SK-N-MC (cell line): ENCODE measurements around the gene EIF3F.

Experiments
- DNase-seq: peaks from one replicate; pipeline ENCODE4 v3.0.0-alpha.2; 2011; ENCODE audit warnings: low read depth, low spot score
- H3K27ac ChIP-seq: fragments of 200-600 bp; sonication (generic); 2 replicates; pipeline ENCODE4 v1.5.1; 2016; ENCODE audit warnings: mixed run types
- H3K36me3 ChIP-seq: fragments of 200-600 bp; sonication (generic); 2 replicates; pipeline ENCODE4 v1.6.1; 2017; ENCODE audit warnings: antibody characterized with exemption, low read length, mixed read lengths; ENCODE audit not compliant: insufficient read depth
- H3K4me3 ChIP-seq: fragments of 200-600 bp; sonication (generic); 2 replicates; pipeline ENCODE4 v1.5.1; 2016
- H3K9ac ChIP-seq: fragments of 200-600 bp; sonication (generic); 2 replicates; pipeline ENCODE4 v1.8.0; 2017; ENCODE audit warnings: mixed run types, mixed read lengths; ENCODE audit not compliant: insufficient read length
- H3K9me3 ChIP-seq: fragments of 200-600 bp; sonication (generic); 2 replicates; pipeline ENCODE4 v1.6.1; 2017; ENCODE audit warnings: low read depth, mild to moderate bottlenecking, antibody characterized with exemption, low read length, moderate library complexity, mixed read lengths
- EZH2 ChIP-seq: fragments of 200-600 bp; sonication (generic); IDR thresholded peaks from one replicate; pipeline ENCODE4 v1.6.1; 2017; ENCODE audit warnings: antibody characterized with exemption
- FOXP2 ChIP-seq: optimal IDR thresholded peaks from 2 replicates; pipeline ENCODE3; 2011; ENCODE audit warnings: mild to moderate bottlenecking, moderate library complexity; ENCODE audit not compliant: insufficient read depth; ENCODE audit errors: extremely low read length, control extremely low read depth
- POLR2AphosphoS5 ChIP-seq: IDR thresholded peaks from 2 replicates; pipeline ENCODE4 v1.6.1; 2012; ENCODE audit warnings: mild to moderate bottlenecking, low read depth, low read length, borderline replicate concordance

EIF3F gene

DNA sequence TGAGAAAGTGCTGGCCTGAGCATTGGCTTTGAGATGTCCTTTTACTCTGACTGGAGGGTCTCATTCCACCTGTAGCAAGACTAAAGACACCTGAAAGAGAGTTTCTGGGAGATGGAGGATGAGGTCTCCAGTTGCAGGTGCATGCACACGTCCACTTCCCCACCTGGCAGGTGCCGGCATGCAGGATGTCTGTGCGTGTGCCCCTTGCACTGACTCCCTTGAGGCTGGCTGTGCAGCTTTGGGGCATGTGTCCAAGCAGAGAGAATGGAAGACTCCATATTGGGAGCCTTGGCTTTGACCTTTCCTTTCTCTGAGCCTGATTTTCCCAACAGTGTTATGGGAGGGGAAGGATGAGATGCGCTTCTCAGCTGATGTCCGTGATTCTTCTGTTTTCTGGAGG, 49.8 kb downstream of the EIF3F start:
- Histone ChIP-seq H3K9me3 (no peaks in the 10 kb centered on the region), H3K36me3 (no peaks in the 10 kb centered on the region), H3K4me3 (no peak overlapping the region), H3K27ac (no peak overlapping the region), H3K9ac (no peak overlapping the region)
- DNase-seq = no peak
- TF ChIP-seq EZH2 (no peak), FOXP2 (no peak), POLR2AphosphoS5 (no peak)

DNA sequence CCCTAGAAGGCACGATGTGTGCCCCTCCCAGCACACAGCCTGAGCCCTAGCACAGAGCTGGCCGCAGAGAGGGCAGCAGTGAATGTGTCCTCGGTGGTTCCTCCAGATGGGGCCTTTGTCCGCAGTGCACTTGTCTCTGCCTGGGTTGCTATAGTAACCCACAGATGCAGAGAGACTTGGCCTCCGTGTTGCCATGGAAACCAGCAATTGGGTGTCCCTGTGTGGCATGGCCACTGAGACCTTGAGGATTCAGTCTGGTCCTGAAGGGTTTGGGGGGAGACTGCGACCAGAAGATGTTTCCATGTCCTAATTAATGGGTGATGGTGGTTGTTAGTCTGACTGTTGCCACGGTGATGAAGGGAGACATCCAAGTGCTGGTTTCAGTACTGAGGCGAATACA, 51.3 kb downstream of the EIF3F start:
- Histone ChIP-seq H3K9me3 (no peaks in the 10 kb centered on the region), H3K36me3 (no peaks in the 10 kb centered on the region), H3K4me3 (no peak overlapping the region), H3K9ac (no peak overlapping the region), H3K27ac (no peak overlapping the region)
- no peak for TF ChIP-seq FOXP2
- no peak for DNase-seq

DNA sequence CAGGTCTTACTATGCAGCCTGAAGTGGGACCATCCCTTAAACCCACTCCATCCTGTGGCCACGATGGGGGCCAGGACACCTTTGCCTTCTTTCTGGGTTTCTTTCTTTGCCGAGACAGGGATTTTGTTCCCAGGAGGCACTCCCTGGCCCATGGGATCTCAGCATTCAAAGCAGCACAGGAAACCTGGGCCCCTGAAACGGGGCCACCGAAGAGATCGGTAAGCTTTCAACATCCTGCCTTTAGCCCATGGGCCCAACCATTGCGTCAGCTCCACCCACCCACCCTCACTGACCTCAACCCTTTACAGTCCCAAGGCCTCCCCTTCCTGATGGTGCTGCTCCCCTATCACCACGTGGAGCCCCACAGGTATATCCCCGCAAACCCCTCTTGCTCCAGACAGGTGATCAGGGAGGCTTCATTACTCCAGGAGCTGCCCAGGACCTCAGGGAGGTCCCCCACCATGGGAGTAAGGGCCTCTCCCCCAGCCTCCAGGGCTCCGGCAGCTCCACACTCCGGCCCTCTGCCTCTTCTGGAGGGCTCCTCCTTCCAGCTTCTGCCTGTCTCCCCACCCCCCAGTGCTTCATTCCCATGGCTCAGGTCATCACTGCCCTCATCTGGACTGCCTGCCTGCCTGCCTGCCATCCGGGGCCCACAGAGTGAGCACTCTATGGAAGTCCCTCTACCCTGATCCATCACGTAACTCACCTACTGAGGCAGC, 51.8 kb downstream of the EIF3F start:
- H3K9me3 ChIP-seq = no peaks in the 10 kb centered on the region
- no peak for DNase-seq
- H3K36me3 ChIP-seq = no peaks in the 10 kb centered on the region
- H3K4me3 ChIP-seq = no peak overlapping the region
- no peak overlapping the region for H3K27ac ChIP-seq
- no peak for TF ChIP-seq POLR2AphosphoS5
- no peak for TF ChIP-seq EZH2
- TF ChIP-seq FOXP2 = no peak
- H3K9ac ChIP-seq = no peak overlapping the region

DNA sequence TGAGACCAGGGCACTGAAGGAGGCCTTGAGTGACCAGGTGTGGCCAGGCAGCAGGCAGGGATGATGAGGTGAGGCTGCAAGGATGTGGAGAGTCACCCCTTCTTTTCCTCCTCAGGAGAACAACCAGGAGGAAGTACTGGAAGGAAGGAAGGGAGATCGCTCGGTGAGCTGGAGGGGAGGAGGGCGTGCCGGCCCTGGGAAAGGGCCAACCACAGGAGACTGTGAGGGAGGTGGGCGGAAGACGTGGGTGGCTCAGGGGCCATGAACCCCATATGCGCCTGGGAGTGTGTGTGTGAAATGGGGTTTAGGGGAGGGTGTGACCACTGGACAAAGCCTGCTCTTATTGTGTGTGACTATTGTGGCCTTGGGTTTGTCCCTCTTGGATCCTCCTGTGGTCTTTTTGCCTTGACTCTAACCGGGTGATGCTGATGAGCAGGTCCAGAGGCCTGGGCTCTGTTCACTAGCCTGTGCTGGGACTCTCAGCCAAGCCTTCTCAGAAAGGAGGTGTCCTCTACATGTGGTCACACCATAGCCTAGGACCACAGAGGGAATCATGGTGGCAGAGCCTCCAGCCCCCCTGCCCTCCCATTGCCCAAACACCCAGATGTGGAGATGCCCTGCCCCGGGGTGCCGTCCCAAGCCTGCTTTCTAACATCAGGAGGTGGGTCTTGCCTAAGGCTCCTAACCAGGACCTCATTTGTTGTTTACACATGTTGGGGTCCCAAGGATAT, 52.6 kb downstream of the EIF3F start:
- H3K36me3 ChIP-seq = no peaks in the 10 kb centered on the region
- no peak for TF ChIP-seq POLR2AphosphoS5
- TF ChIP-seq FOXP2 = no peak
- TF ChIP-seq EZH2 = no peak
- DNase-seq = no peak
- H3K27ac ChIP-seq = no peak overlapping the region
- no peak overlapping the region for H3K9ac ChIP-seq
- H3K4me3 ChIP-seq = no peak overlapping the region
- no peaks in the 10 kb centered on the region for H3K9me3 ChIP-seq

- Histone ChIP-seq H3K36me3 (no peaks in the 10 kb centered on the region), H3K4me3 (no peak overlapping the region), H3K9ac (no peak overlapping the region), H3K9me3 (no peaks in the 10 kb centered on the region), H3K27ac (no peak overlapping the region)
- TF ChIP-seq FOXP2 (no peak), POLR2AphosphoS5 (no peak), EZH2 (no peak)
- DNase-seq = no peak
These were observed 53.3 kb downstream of the EIF3F start for GRCh38 chr11:8040261-8040920.

GRCh38 chr11:8040921-8041285, 53.8 kb downstream of the EIF3F start:
- Histone ChIP-seq H3K4me3 (no peak overlapping the region), H3K36me3 (no peaks in the 10 kb centered on the region), H3K27ac (no peak overlapping the region), H3K9ac (no peak overlapping the region), H3K9me3 (no peaks in the 10 kb centered on the region)
- TF ChIP-seq FOXP2 = no peak
- TF ChIP-seq EZH2 = no peak
- no peak for TF ChIP-seq POLR2AphosphoS5
- DNase-seq = no peak

DNA sequence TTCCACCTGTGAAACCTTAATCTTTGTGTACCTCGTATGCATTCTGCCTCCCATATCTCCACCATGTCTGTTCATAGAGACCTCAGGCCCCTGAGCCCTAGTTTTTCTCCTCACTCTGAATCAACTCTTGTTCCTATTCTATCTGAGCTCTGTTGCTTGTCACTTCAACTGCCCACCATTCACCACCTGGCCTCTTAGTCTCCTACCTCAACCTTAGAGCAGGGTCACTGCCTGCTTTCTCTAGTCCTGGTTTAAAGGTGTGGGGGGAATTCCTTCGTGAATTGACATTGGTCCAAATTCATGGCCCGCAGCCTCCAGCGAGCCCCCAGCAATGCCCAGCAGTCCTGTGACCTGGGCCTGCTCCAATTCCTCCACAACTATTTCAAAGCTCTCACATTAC, 54.4 kb downstream of the EIF3F start:
- Histone ChIP-seq H3K9me3 (no peaks in the 10 kb centered on the region), H3K36me3 (no peaks in the 10 kb centered on the region)
- TF ChIP-seq FOXP2 (no peak), POLR2AphosphoS5 (no peak), EZH2 (no peak)

DNA sequence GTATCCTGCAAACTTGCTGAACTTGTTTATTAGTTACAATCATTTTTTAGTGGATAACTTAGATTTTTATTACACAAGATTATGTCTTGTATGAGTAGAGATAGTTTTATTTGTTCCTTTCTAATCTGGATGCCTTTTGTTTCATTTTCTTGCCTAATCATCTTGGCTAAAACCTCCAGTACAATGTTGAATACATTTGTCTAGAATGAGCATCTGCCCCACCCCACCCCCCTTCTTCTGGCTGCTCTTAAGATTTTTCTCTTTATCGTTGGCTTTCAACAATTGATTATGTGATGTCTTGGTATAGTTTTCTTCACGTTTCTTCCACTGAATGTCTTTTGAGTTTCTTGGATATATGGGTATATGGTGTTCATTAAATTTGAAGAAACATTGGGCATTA, 56.6 kb downstream of the EIF3F start:
- H3K4me3 ChIP-seq = no peak overlapping the region
- TF ChIP-seq POLR2AphosphoS5 = no peak

More for the DNA sequence above, 54.4 kb downstream of the EIF3F start:
- Histone ChIP-seq H3K4me3 (no peak overlapping the region), H3K9ac (no peak overlapping the region), H3K27ac (no peak overlapping the region)
- no peak for DNase-seq

More for the DNA sequence above, 56.6 kb downstream of the EIF3F start:
- no peaks in the 10 kb centered on the region for H3K9me3 ChIP-seq
- no peak overlapping the region for H3K27ac ChIP-seq
- no peak overlapping the region for H3K9ac ChIP-seq
- DNase-seq = no peak
- H3K36me3 ChIP-seq = no peaks in the 10 kb centered on the region
